A549 (cell line): Measurements from ENCODE around the gene ACTR3. TPM values are rescaled to one million over a fixed set of nuclear protein-coding genes. Genes with fewer than 3 reads are reported as not detected.
A peak's percentile ranks its signal among the peaks of the same experiment; 100 is the strongest.

Experiments
- ATAC-seq, 2 experiments: fragments of 200-7000 bp in 1 of 2; fragments of >200 bp in 1 of 2; cut with Nextera tagmentation in 1 of 2; cut with Tn5 transposase in 1 of 2; 3 replicates each; pipeline versions ENCODE4 v1.8.0 to v1.9.1; 2018 to 2020; ENCODE audit warnings: mild to moderate bottlenecking in 1 of 2, moderate library complexity in 1 of 2
- CTCF ChIA-PET: fragments of 300-600 bp; sonication (Branson Sonifier 250); formaldehyde crosslinking; extraction: SDS; loops from one replicate; lab custom pipeline; 2021; ENCODE audit warnings: antibody characterized with exemption, inconsistent platforms; lab: Yijun Ruan, JAX
- POLR2A ChIA-PET: fragments of 350-600 bp; formaldehyde crosslinking; extraction: SDS; loops from one replicate; lab custom pipeline; 2021; ENCODE audit warnings: antibody characterized with exemption, inconsistent platforms; lab: Yijun Ruan, JAX
- DNase-seq, 2 experiments: peaks; one replicate each; pipeline versions ENCODE4 v3.0.0 to v3.0.0-alpha.2; 2011 to 2016; ENCODE audit warnings: low read depth in 1 of 2, low spot score in 1 of 2
- FAIRE-seq: peaks from 2 replicates; lab custom pipeline; 2011; peaks lifted over from hg19 to GRCh38; lab: Jason Lieb, UNC
- H3K27ac ChIP-seq, 2 experiments: fragments of >200 bp; sonication (Bioruptor Twin); formaldehyde crosslinking; 3 replicates each; pipeline ENCODE4 v1.5.1; 2016 to 2017
- H3K4me1 ChIP-seq: fragments of >200 bp; sonication (Bioruptor Twin); formaldehyde crosslinking; 3 replicates; pipeline ENCODE4 v1.6.1; 2016
- H3K4me2 ChIP-seq: fragments of >200 bp; sonication (Bioruptor Twin); formaldehyde crosslinking; 3 replicates; pipeline ENCODE4 v1.6.1; 2016
- H3K4me3 ChIP-seq: fragments of >200 bp; sonication (Bioruptor Twin); formaldehyde crosslinking; 3 replicates; pipeline ENCODE4 v1.5.1; 2016
- H3K9me3 ChIP-seq: fragments of >200 bp; sonication (Bioruptor Twin); formaldehyde crosslinking; 3 replicates; pipeline ENCODE4 v1.6.1; 2016
- BCL3 ChIP-seq: fragments of >200 bp; sonication (Bioruptor Twin); formaldehyde crosslinking; IDR thresholded peaks from 3 replicates; pipeline ENCODE4 v1.6.1; 2016
- BHLHE40 ChIP-seq: IDR thresholded peaks from 2 replicates; pipeline ENCODE4 v1.6.1; 2012; ENCODE audit warnings: low read depth, low read length, inconsistent platforms
- CBX2 ChIP-seq: fragments of 200-600 bp; sonication (generic); IDR thresholded peaks from 2 replicates; pipeline ENCODE4 v1.6.1; 2016; ENCODE audit warnings: low read depth, mild to moderate bottlenecking, borderline replicate concordance
- CEBPB ChIP-seq, 2 experiments: fragments of >200 bp in 1 of 2; sonication (Bioruptor Twin) in 1 of 2; formaldehyde crosslinking in 1 of 2; IDR thresholded peaks; 2 replicates each; pipeline ENCODE4 v1.6.1; 2012 to 2016
- CHD2 ChIP-seq: fragments of 150-350 bp; IDR thresholded peaks from 2 replicates; pipeline ENCODE4 v1.6.1; 2014; ENCODE audit warnings: low read length; ENCODE audit not compliant: partially characterized antibody
- CHD4 ChIP-seq: fragments of 200-600 bp; sonication (generic); IDR thresholded peaks from 2 replicates; pipeline ENCODE4 v1.6.1; 2016; ENCODE audit warnings: antibody characterized with exemption, mild to moderate bottlenecking, borderline replicate concordance
- E2F6 ChIP-seq: IDR thresholded peaks from 2 replicates; pipeline ENCODE4 v1.6.1; 2012; ENCODE audit warnings: low read depth, borderline replicate concordance
- ESRRA ChIP-seq: fragments of 150-350 bp; IDR thresholded peaks from 2 replicates; pipeline ENCODE4 v1.6.1; 2014; ENCODE audit warnings: mild to moderate bottlenecking, low read length, borderline replicate concordance
- FOSL2 ChIP-seq, 2 experiments: fragments of 450-650 bp in 1 of 2; fragments of >200 bp in 1 of 2; sonication (Bioruptor Twin) in 1 of 2; formaldehyde crosslinking; IDR thresholded peaks; 2 replicates each; pipeline versions ENCODE4 v1.5.0 to v1.6.1; 2016 to 2020; ENCODE audit warnings: mild to moderate bottlenecking in 1 of 2, moderate library complexity in 1 of 2
- GATA3 ChIP-seq: IDR thresholded peaks from 2 replicates; pipeline ENCODE4 v1.6.1; 2012; ENCODE audit warnings: borderline replicate concordance
- HES2 ChIP-seq: fragments of >200 bp; sonication (Bioruptor Twin); formaldehyde crosslinking; IDR thresholded peaks from 2 replicates; pipeline ENCODE4 v1.6.1; 2016
- HEYL ChIP-seq: fragments of 250-450 bp; sonication (Bioruptor Pico); IDR thresholded peaks from 2 replicates; pipeline ENCODE4 v1.8.0; 2021; ENCODE audit warnings: mild to moderate bottlenecking, moderate library complexity
- HMGXB4 ChIP-seq: fragments of 250-450 bp; sonication (Bioruptor Pico); IDR thresholded peaks from 2 replicates; pipeline ENCODE4 v1.5.0; 2021; ENCODE audit warnings: mild to moderate bottlenecking, moderate library complexity, borderline replicate concordance
- HOXA7 ChIP-seq: fragments of 250-450 bp; sonication (Bioruptor Pico); IDR thresholded peaks from 2 replicates; pipeline ENCODE4 v1.5.0; 2020; ENCODE audit warnings: mild to moderate bottlenecking, moderate library complexity
- HOXB13 ChIP-seq: fragments of 250-450 bp; sonication (Bioruptor Pico); IDR thresholded peaks from 2 replicates; pipeline ENCODE4 v1.5.0; 2020; ENCODE audit warnings: low read depth, mild to moderate bottlenecking, moderate library complexity
- JUNB ChIP-seq: fragments of >200 bp; sonication (Bioruptor Twin); formaldehyde crosslinking; IDR thresholded peaks from 2 replicates; pipeline ENCODE4 v1.6.1; 2016
- KDM5A ChIP-seq: fragments of 200-600 bp; sonication (generic); IDR thresholded peaks from 2 replicates; pipeline ENCODE4 v1.6.1; 2016; ENCODE audit warnings: antibody characterized with exemption, mild to moderate bottlenecking
- MAFK ChIP-seq: fragments of 450-650 bp; IDR thresholded peaks from 2 replicates; pipeline ENCODE4 v1.6.1; 2014; ENCODE audit not compliant: partially characterized antibody
- MAX ChIP-seq: IDR thresholded peaks from 2 replicates; pipeline ENCODE4 v1.6.1; 2012
- NFE2L2 ChIP-seq: fragments of 150-350 bp; conservative IDR thresholded peaks from 2 replicates; pipeline ENCODE4 v1.6.1; 2014; ENCODE audit warnings: low read length
- NPAS2 ChIP-seq: fragments of 250-450 bp; sonication (Bioruptor Pico); IDR thresholded peaks from 2 replicates; pipeline ENCODE4 v1.8.0; 2022; ENCODE audit warnings: mild to moderate bottlenecking, moderate library complexity, borderline replicate concordance
- NR3C1 ChIP-seq: fragments of >200 bp; sonication (Bioruptor Twin); formaldehyde crosslinking; IDR thresholded peaks from 3 replicates; pipeline ENCODE4 v1.6.1; 2017
- PHF8 ChIP-seq: fragments of 200-600 bp; sonication (generic); IDR thresholded peaks from 2 replicates; pipeline ENCODE4 v1.6.1; 2016; ENCODE audit warnings: low read depth, mild to moderate bottlenecking, antibody characterized with exemption, moderate library complexity, borderline replicate concordance
- POLR2A ChIP-seq: IDR thresholded peaks from 2 replicates; pipeline ENCODE4 v1.6.1; 2012; ENCODE audit warnings: mild to moderate bottlenecking, low read length
- RAD21 ChIP-seq, 2 experiments: fragments of >200 bp in 1 of 2; sonication (Bioruptor Twin) in 1 of 2; formaldehyde crosslinking in 1 of 2; IDR thresholded peaks in 1 of 2; conservative IDR thresholded peaks in 1 of 2; 2 replicates in 1 of 2; 3 replicates in 1 of 2; pipeline ENCODE4 v1.6.1; 2012 to 2018; ENCODE audit warnings: inconsistent platforms in 1 of 2
- RFX5 ChIP-seq: fragments of 450-650 bp; IDR thresholded peaks from 2 replicates; pipeline ENCODE4 v1.7.1; 2014; ENCODE audit warnings: antibody characterized with exemption, mild to moderate bottlenecking, moderate library complexity
- RNF2 ChIP-seq: fragments of 200-600 bp; sonication (generic); IDR thresholded peaks from 2 replicates; pipeline ENCODE4 v1.6.1; 2016; ENCODE audit warnings: low read depth, mild to moderate bottlenecking, antibody characterized with exemption, moderate library complexity, borderline replicate concordance
- TFCP2L1 ChIP-seq: fragments of 250-450 bp; sonication (Bioruptor Pico); IDR thresholded peaks from 2 replicates; pipeline ENCODE4 v1.5.0; 2021; ENCODE audit warnings: mild to moderate bottlenecking
- TP53 ChIP-seq: fragments of 250-450 bp; sonication (Bioruptor Pico); IDR thresholded peaks from 2 replicates; pipeline ENCODE4 v1.5.0; 2021; ENCODE audit warnings: mild to moderate bottlenecking, moderate library complexity
- ZNF302 ChIP-seq: fragments of 250-450 bp; sonication (Bioruptor Pico); IDR thresholded peaks from 2 replicates; pipeline ENCODE4 v1.9.0; 2021; ENCODE audit warnings: inconsistent platforms, mild to moderate bottlenecking, moderate library complexity
- WGBS: methylation state at CpG from one replicate; pipeline ENCODE4 v1.1.6; 2017; ENCODE audit errors: missing lambda C conversion rate; 5-methylcytosine and 5-hydroxymethylcytosine counted together
- polyA plus RNA-seq, 4 experiments: library from polyadenylated mRNA; depleted of rRNA in 3 of 4; stranded (reverse); fragments of >200 nt; fragmentation: RNase III in 1 of 4; extraction: RNeasy Plus Mini Kit Qiagen cat#74134 plus additional on column Dnase treatment in 1 of 4; gene quantifications; 2 replicates in 3 of 4; 3 replicates in 1 of 4; pipeline ENCODE4 v1.2.3, GENCODE V29; 2011 to 2017

ACTR3 gene
- polyA plus RNA-seq, 2 of the 4 experiments (the other 2 are of a cell fraction), result 359 to 412 TPM

- ChIA-PET CTCF (no interaction called here), POLR2A (interaction anchor here (2.7 kb wide), 1 partner anchor 136 kb away, joined by 18 read pairs; the partner anchor contains the start of gene SLC35F5)
- ATAC-seq (no peak), FAIRE-seq (no peak), DNase-seq (no peak)
- Histone ChIP-seq H3K4me3 (peak overlapping the region; percentile 93), H3K4me2 (peak overlapping the region; percentile 96), H3K9me3 (no peaks in the 10 kb centered on the region), H3K27ac (peak overlapping the region; percentile 82 to 84), H3K4me1 (peaks cover 65% of the 10 kb centered on the region)
- TF ChIP-seq FOSL2 (IDR thresholded peaks at IDR 0.05) (no peak), FOSL2 (CRISPR knock-in tag; IDR thresholded peaks at IDR 0.05) (no peak), HES2 (no peak), HEYL (CRISPR knock-in tag) (no peak), TFCP2L1 (CRISPR knock-in tag) (no peak), BCL3 (no peak), KDM5A (no peak), NPAS2 (CRISPR knock-in tag) (no peak), TP53 (CRISPR knock-in tag) (no peak), RNF2 (no peak), HOXA7 (CRISPR knock-in tag) (no peak), POLR2A (no peak), CEBPB (IDR thresholded peaks at IDR 0.05) (no peak), CHD4 (no peak), BHLHE40 (no peak), MAX (no peak), RFX5 (no peak), NFE2L2 (no peak), HOXB13 (CRISPR knock-in tag) (no peak), E2F6 (no peak)
- 23% methylated on average over 6 of the region's 6 CpGs for WGBS
Observed at GRCh38 chr2:113892004-113892710, 2.3 kb downstream of the ACTR3 start.

GRCh38 chr2:113894156-113894743 is 4.4 kb downstream of the ACTR3 start:
- WGBS, result 3% methylated on average over 7 of the region's 7 CpGs
- H3K4me1 ChIP-seq, result peaks cover 72% of the 10 kb centered on the region
- POLR2A ChIA-PET, result interaction anchor here (2.7 kb wide), 1 partner anchor 138 kb away, joined by 18 read pairs; the partner anchor contains the start of gene SLC35F5
- H3K4me2 ChIP-seq, result peak overlapping the region; percentile 96
- CTCF ChIA-PET, result interaction anchor here (0.9 to 2.0 kb wide), 5 partner anchors 14 to 139 kb away, joined by 3 to 5 read pairs (median 3); no protein-coding TSS in a partner anchor
- H3K27ac ChIP-seq, result peak overlapping the region; percentile 84 to 86
- DNase-seq (peak; percentile 23 to 78), FAIRE-seq (no peak), ATAC-seq (peak; percentile 32 to 48; a peak in 5 of 6 replicates)
- no peaks in the 10 kb centered on the region for H3K9me3 ChIP-seq
- peak overlapping the region; percentile 38 for H3K4me3 ChIP-seq
- 0 out of 5 replicates have a peak, but pooled peaks have one; percentile 4 to 18 for TF ChIP-seq RAD21 (conservative IDR thresholded peaks at IDR 0.05 in 1 of 2, IDR thresholded peaks at IDR 0.05 in 1 of 2)
- peak; percentile 57; the same call in 1 of the 2 replicates for TF ChIP-seq HES2
- peak; percentile 69 for TF ChIP-seq MAFK
- TF ChIP-seq HMGXB4 (CRISPR knock-in tag), result no peak
- no peak for TF ChIP-seq CBX2
- TF ChIP-seq CEBPB (IDR thresholded peaks at IDR 0.05), result peak; percentile 86 to 90
- no peak for TF ChIP-seq E2F6
- no peak for TF ChIP-seq NR3C1
- TF ChIP-seq RFX5, result no peak
- no peak for TF ChIP-seq CHD2
- TF ChIP-seq FOSL2 (IDR thresholded peaks at IDR 0.05), result peak; percentile 80
- TF ChIP-seq FOSL2 (CRISPR knock-in tag; IDR thresholded peaks at IDR 0.05), result peak; percentile 97
- TF ChIP-seq ZNF302 (CRISPR knock-in tag), result no peak
- TF ChIP-seq ESRRA, result no peak
- peak; percentile 42 for TF ChIP-seq JUNB
- TF ChIP-seq PHF8, result no peak
- no peak for TF ChIP-seq HOXB13 (CRISPR knock-in tag)
- TF ChIP-seq GATA3, result 0 out of 2 replicates have a peak, but pooled peaks have one; percentile 13
